ENCODE measurements around the gene SMARCC1. TPM values are rescaled to one million over a fixed set of nuclear protein-coding genes. Genes with fewer than 3 reads are reported as not detected.

SMARCC1 gene
- total RNA-seq, 2 donors from 2014 or later = 49.9 to 58.7 TPM

- Histone ChIP-seq H3K27ac (no peak overlapping the region), H3K27me3 (replicated peaks; ENCODE audit: insufficient read depth) (no peaks in the 10 kb centered on the region), H3K36me3 (no peaks in the 10 kb centered on the region), H3K9me3 (no peaks in the 10 kb centered on the region), H3K4me1 (replicated peaks) (no peaks in the 10 kb centered on the region), H3K4me3 (no peak overlapping the region)
- intact Hi-C loops (cut with DNase I) = no loop called here
- WGBS = 59% methylated on average over 4 of the region's 4 CpGs
- DNase-seq (ENCODE audit: low spot score) = no peak
- no peak for TF ChIP-seq POLR2A (IDR thresholded peaks at IDR 0.05)
- no peak for TF ChIP-seq POLR2AphosphoS5 (IDR thresholded peaks at IDR 0.05)
- TF ChIP-seq, protein P1, sequence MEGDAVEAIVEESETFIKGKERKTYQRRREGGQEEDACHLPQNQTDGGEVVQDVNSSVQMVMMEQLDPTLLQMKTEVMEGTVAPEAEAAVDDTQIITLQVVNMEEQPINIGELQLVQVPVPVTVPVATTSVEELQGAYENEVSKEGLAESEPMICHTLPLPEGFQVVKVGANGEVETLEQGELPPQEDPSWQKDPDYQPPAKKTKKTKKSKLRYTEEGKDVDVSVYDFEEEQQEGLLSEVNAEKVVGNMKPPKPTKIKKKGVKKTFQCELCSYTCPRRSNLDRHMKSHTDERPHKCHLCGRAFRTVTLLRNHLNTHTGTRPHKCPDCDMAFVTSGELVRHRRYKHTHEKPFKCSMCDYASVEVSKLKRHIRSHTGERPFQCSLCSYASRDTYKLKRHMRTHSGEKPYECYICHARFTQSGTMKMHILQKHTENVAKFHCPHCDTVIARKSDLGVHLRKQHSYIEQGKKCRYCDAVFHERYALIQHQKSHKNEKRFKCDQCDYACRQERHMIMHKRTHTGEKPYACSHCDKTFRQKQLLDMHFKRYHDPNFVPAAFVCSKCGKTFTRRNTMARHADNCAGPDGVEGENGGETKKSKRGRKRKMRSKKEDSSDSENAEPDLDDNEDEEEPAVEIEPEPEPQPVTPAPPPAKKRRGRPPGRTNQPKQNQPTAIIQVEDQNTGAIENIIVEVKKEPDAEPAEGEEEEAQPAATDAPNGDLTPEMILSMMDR (IDR thresholded peaks at IDR 0.05) = no peak
Measured at GRCh38 chr3:47592066-47592795, 189.5 kb downstream of the SMARCC1 start.

- intact Hi-C loops (cut with DNase I) = no loop called here
- WGBS = 86% methylated on average over 2 of the region's 2 CpGs
- Histone ChIP-seq H3K4me3 (no peak overlapping the region), H3K36me3 (no peaks in the 10 kb centered on the region), H3K27me3 (replicated peaks; ENCODE audit: insufficient read depth) (no peaks in the 10 kb centered on the region), H3K27ac (no peak overlapping the region), H3K9me3 (no peaks in the 10 kb centered on the region), H3K4me1 (replicated peaks) (no peaks in the 10 kb centered on the region)
- TF ChIP-seq POLR2AphosphoS5 (IDR thresholded peaks at IDR 0.05) = no peak
- TF ChIP-seq, protein P1 (IDR thresholded peaks at IDR 0.05) = no peak
- no peak for TF ChIP-seq POLR2A (IDR thresholded peaks at IDR 0.05)
- DNase-seq (ENCODE audit: low spot score) = no peak
Measured at GRCh38 chr3:47590216-47590615, 191.5 kb downstream of the SMARCC1 start.

GRCh38 chr3:47588587-47588986 is 193.1 kb downstream of the SMARCC1 start:
- Histone ChIP-seq H3K4me3 (no peak overlapping the region), H3K36me3 (no peaks in the 10 kb centered on the region), H3K27ac (no peak overlapping the region), H3K4me1 (replicated peaks) (no peaks in the 10 kb centered on the region), H3K27me3 (replicated peaks; ENCODE audit: insufficient read depth) (no peaks in the 10 kb centered on the region), H3K9me3 (no peaks in the 10 kb centered on the region)
- intact Hi-C loops (cut with DNase I) = no loop called here
- no peak for TF ChIP-seq POLR2A (IDR thresholded peaks at IDR 0.05)
- 86% methylated on average over 4 of the region's 4 CpGs for WGBS
- no peak for DNase-seq (ENCODE audit: low spot score)

DNA sequence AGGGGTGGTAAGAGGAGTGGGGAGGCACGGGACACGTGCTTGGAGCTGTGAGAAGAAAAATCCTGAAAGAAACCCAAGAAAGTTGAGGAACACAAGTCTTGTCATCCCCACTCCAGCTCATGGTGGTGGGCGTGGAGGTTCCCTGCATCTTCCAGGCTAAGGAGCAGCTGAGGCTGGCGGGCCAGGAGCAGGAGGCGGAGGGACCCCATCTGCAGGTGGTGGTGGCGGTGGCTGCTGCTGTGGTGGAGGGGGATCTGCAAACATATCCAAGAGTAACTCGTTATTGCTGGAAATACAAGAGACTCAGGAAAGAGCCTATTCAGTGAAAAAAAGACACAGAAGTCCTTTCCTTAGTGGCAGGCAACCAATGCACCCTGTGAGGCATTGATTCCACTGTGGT is 193.6 kb downstream of the SMARCC1 start:
- TF ChIP-seq POLR2A (IDR thresholded peaks at IDR 0.05) (no peak), POLR2AphosphoS5 (IDR thresholded peaks at IDR 0.05) (no peak)
- TF ChIP-seq, protein P1 (IDR thresholded peaks at IDR 0.05) = no peak
- H3K36me3 ChIP-seq = no peaks in the 10 kb centered on the region
- intact Hi-C loops (cut with DNase I) = no loop called here
- 90% methylated on average over 7 of the region's 7 CpGs for WGBS
- DNase-seq (ENCODE audit: low spot score) = no peak
- no peaks in the 10 kb centered on the region for H3K9me3 ChIP-seq
- no peak overlapping the region for H3K4me3 ChIP-seq
- no peak overlapping the region for H3K27ac ChIP-seq
- H3K4me1 ChIP-seq (replicated peaks) = no peaks in the 10 kb centered on the region
- no peaks in the 10 kb centered on the region for H3K27me3 ChIP-seq (replicated peaks; ENCODE audit: insufficient read depth)

- no peak for DNase-seq (ENCODE audit: low spot score)
- TF ChIP-seq, protein P1 (IDR thresholded peaks at IDR 0.05) = no peak
- TF ChIP-seq POLR2AphosphoS5 (IDR thresholded peaks at IDR 0.05) = no peak
- TF ChIP-seq POLR2A (IDR thresholded peaks at IDR 0.05) = no peak
- Histone ChIP-seq H3K9me3 (no peaks in the 10 kb centered on the region), H3K27ac (no peak overlapping the region), H3K36me3 (no peaks in the 10 kb centered on the region), H3K27me3 (replicated peaks; ENCODE audit: insufficient read depth) (no peaks in the 10 kb centered on the region), H3K4me1 (replicated peaks) (no peaks in the 10 kb centered on the region), H3K4me3 (no peak overlapping the region)
- intact Hi-C loops (cut with DNase I) = no loop called here
- WGBS = 91% methylated on average over 6 of the region's 6 CpGs
Measured at GRCh38 chr3:47586746-47587145, 194.9 kb downstream of the SMARCC1 start.
